Measurements from ENCODE around the gene CASKIN1.

Gene CASKIN1

GRCh38 chr16:2196981-2197511 lies 641 bp upstream of the CASKIN1 start:
- H3K27ac ChIP-seq: no peak overlapping the region
- peak overlapping the region in 2 of 7 experiments; percentile 7 to 27 for H3K4me3 ChIP-seq

GRCh38 chr16:2195322-2196161 lies 863 bp downstream of the CASKIN1 start:
- Histone ChIP-seq H3K4me3 (peak overlapping the region in 6 of 7 experiments; percentile 3 to 49 (median 24)), H3K27ac (peak overlapping the region in 1 of 21 experiments; percentile 3)

- no peak overlapping the region for H3K4me3 ChIP-seq
- H3K27ac ChIP-seq: no peak overlapping the region
Observed at GRCh38 chr16:2194852-2195321, 1.5 kb downstream of the CASKIN1 start.

GRCh38 chr16:2194166-2194834 lies 2.1 kb downstream of the CASKIN1 start:
- no peak overlapping the region for H3K27ac ChIP-seq
- no peak overlapping the region for H3K4me3 ChIP-seq

- H3K27ac ChIP-seq: no peak overlapping the region
- no peak overlapping the region for H3K4me3 ChIP-seq
Observed at GRCh38 chr16:2191446-2191706, 5.0 kb downstream of the CASKIN1 start.

- no peak overlapping the region for H3K4me3 ChIP-seq
- H3K27ac ChIP-seq: no peak overlapping the region
Observed at GRCh38 chr16:2190659-2191445, 5.6 kb downstream of the CASKIN1 start.

GRCh38 chr16:2190002-2190658 lies 6.3 kb downstream of the CASKIN1 start:
- no peak overlapping the region for H3K27ac ChIP-seq
- no peak overlapping the region for H3K4me3 ChIP-seq

GRCh38 chr16:2189252-2189893 lies 7.0 kb downstream of the CASKIN1 start:
- no peak overlapping the region for H3K27ac ChIP-seq
- H3K4me3 ChIP-seq: no peak overlapping the region

- H3K4me3 ChIP-seq: no peak overlapping the region
- H3K27ac ChIP-seq: no peak overlapping the region
Observed at GRCh38 chr16:2188395-2188794, 8.0 kb downstream of the CASKIN1 start.

- Histone ChIP-seq H3K4me3 (no peak overlapping the region), H3K27ac (no peak overlapping the region)
Observed at GRCh38 chr16:2187212-2187611, 9.2 kb downstream of the CASKIN1 start.

GRCh38 chr16:2186505-2186904 lies 9.9 kb downstream of the CASKIN1 start:
- Histone ChIP-seq H3K27ac (no peak overlapping the region), H3K4me3 (no peak overlapping the region)

GRCh38 chr16:2186064-2186463 lies 10.3 kb downstream of the CASKIN1 start:
- Histone ChIP-seq H3K4me3 (no peak overlapping the region), H3K27ac (no peak overlapping the region)

- Histone ChIP-seq H3K4me3 (no peak overlapping the region), H3K27ac (no peak overlapping the region)
Observed at GRCh38 chr16:2184962-2185361, 11.4 kb downstream of the CASKIN1 start.

- no peak overlapping the region for H3K27ac ChIP-seq
- H3K4me3 ChIP-seq: no peak overlapping the region
Observed at GRCh38 chr16:2184346-2184745, 12.1 kb downstream of the CASKIN1 start.

GRCh38 chr16:2183671-2184070 lies 12.7 kb downstream of the CASKIN1 start:
- no peak overlapping the region for H3K27ac ChIP-seq
- no peak overlapping the region for H3K4me3 ChIP-seq

- H3K4me3 ChIP-seq: no peak overlapping the region
- no peak overlapping the region for H3K27ac ChIP-seq
Observed at GRCh38 chr16:2181952-2182351, 14.5 kb downstream of the CASKIN1 start.

- H3K4me3 ChIP-seq: no peak overlapping the region
- no peak overlapping the region for H3K27ac ChIP-seq
Observed at GRCh38 chr16:2180962-2181923, 15.2 kb downstream of the CASKIN1 start.

GRCh38 chr16:2180461-2180860 lies 15.9 kb downstream of the CASKIN1 start:
- Histone ChIP-seq H3K27ac (no peak overlapping the region), H3K4me3 (no peak overlapping the region)

All from skin epidermis (tissue), 12 donors.